Stimulated activated CD8-positive, alpha-beta memory T cell treated with anti-CD3 and anti-CD28 coated beads, Interleukin-12 subunit alpha, Interleukin-12 subunit beta, amount 100 ng/mL, for 24 hours (primary cell): ENCODE data around the gene LSM3.

ENCODE experiments used
- DNase-seq: peaks from one replicate; pipeline ENCODE4 v3.0.0-alpha.2; 2020; ENCODE audit errors: extremely low read depth

Gene LSM3

GRCh38 chr3:14241716-14242115 is 63.1 kb downstream of the LSM3 start:
- DNase-seq: no peak

GRCh38 chr3:14242490-14243311 is 64.1 kb downstream of the LSM3 start:
- DNase-seq: no peak

- DNase-seq: no peak
Measured at GRCh38 chr3:14243782-14244181, 65.2 kb downstream of the LSM3 start.

- no peak for DNase-seq
Measured at GRCh38 chr3:14244521-14245247, 66.1 kb downstream of the LSM3 start.

GRCh38 chr3:14245248-14245639 is 66.6 kb downstream of the LSM3 start:
- DNase-seq: no peak

- DNase-seq: no peak
Measured at GRCh38 chr3:14245822-14246221, 67.2 kb downstream of the LSM3 start.

GRCh38 chr3:14246414-14246813 is 67.8 kb downstream of the LSM3 start:
- no peak for DNase-seq

DNA sequence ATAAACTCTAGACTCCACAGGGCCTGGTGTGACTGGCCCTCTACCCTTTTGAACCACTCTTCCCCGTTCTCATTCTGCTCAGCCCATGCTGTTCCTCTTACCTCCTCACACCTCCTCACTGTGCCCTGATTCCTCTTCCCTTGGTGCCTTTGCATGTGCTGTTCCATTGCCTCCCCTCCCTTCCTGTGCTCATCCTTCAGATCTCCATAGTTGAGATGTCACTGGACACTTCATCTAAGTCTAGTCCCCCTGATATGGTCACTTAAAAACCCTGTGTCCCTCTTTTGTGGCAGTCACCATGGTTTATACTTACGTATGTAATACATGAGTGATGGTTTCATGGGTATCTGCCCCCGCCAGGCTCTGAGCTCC is 69.8 kb downstream of the LSM3 start:
- DNase-seq: no peak

DNA sequence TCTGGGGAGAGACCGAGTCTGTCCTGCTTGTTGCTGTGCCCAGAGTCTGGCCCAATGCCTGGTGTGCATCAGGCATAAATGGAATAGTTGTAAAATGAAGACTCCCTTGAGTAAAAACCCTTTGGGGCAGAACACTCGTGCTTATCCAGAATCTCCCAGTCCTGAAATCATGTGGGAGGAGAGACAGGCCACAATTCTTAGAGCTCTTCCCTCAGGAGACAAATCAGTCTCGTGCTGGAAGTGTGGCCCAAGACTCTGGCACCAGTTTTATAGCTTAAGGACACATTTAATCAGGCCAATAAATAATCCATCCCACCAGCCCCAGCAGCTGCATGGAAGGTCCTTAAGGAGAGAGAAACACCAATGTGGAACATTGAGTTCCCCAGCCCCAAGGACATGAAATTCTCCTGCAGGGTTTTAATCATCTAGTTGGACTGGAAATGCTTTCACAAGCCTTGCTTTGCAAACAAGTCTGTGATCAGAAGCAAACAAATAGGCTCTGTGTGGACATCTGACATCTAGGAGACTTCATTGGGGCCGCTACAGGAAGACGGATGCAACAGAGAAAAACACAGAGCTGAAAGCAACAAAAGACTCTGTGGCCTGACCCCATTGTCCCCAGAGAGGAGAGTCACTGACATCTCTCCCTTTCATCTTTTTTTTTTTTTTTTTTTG is 70.4 kb downstream of the LSM3 start:
- no peak for DNase-seq
